ENCODE measurements around the gene LTA.

DNA sequence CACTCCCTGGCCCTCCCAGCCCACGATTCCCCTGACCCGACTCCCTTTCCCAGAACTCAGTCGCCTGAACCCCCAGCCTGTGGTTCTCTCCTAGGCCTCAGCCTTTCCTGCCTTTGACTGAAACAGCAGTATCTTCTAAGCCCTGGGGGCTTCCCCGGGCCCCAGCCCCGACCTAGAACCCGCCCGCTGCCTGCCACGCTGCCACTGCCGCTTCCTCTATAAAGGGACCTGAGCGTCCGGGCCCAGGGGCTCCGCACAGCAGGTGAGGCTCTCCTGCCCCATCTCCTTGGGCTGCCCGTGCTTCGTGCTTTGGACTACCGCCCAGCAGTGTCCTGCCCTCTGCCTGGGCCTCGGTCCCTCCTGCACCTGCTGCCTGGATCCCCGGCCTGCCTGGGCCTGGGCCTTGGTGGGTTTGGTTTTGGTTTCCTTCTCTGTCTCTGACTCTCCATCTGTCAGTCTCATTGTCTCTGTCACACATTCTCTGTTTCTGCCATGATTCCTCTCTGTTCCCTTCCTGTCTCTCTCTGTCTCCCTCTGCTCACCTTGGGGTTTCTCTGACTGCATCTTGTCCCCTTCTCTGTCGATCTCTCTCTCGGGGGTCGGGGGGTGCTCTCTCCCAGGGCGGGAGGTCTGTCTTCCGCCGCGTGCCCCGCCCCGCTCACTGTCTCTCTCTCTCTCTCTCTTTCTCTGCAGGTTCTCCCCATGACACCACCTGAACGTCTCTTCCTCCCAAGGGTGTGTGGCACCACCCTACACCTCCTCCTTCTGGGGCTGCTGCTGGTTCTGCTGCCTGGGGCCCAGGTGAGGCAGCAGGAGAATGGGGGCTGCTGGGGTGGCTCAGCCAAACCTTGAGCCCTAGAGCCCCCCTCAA, at the start of gene LTA:
- TF ChIP-seq, protein P1, sequence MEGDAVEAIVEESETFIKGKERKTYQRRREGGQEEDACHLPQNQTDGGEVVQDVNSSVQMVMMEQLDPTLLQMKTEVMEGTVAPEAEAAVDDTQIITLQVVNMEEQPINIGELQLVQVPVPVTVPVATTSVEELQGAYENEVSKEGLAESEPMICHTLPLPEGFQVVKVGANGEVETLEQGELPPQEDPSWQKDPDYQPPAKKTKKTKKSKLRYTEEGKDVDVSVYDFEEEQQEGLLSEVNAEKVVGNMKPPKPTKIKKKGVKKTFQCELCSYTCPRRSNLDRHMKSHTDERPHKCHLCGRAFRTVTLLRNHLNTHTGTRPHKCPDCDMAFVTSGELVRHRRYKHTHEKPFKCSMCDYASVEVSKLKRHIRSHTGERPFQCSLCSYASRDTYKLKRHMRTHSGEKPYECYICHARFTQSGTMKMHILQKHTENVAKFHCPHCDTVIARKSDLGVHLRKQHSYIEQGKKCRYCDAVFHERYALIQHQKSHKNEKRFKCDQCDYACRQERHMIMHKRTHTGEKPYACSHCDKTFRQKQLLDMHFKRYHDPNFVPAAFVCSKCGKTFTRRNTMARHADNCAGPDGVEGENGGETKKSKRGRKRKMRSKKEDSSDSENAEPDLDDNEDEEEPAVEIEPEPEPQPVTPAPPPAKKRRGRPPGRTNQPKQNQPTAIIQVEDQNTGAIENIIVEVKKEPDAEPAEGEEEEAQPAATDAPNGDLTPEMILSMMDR (IDR thresholded peaks at IDR 0.05), result no peak
- no peak for TF ChIP-seq POLR2A (IDR thresholded peaks at IDR 0.05)

Data from uterus (tissue), 2 donors.